Activated CD4-positive, alpha-beta T cell treated with anti-CD3 and anti-CD28 coated beads, Interleukin-2, amount 50 U/mL, for 1 hour (primary cell): ENCODE data around the gene SCLT1.

Experiments
- DNase-seq: peaks from one replicate; pipeline ENCODE4 v3.0.0-alpha.2; 2020

SCLT1 gene

DNA sequence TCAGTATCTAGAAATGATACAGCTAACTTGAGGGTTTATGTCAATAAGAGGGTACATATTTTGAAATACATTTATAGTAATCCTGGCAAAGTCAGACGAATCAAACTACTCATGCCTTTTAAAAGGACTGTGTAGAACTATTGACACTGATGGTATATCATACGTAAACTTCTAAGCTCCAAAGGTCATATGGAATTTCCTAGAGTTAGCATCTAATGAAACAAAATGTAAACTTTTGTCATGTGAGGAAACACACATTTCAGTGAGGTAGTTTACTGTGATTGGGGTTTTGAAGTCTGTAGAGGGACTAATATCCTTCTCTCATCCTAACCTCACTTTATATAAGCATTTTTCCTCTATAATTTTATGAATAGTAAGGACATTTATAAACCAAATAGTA is 138.4 kb downstream of the SCLT1 start:
- DNase-seq = no peak

DNA sequence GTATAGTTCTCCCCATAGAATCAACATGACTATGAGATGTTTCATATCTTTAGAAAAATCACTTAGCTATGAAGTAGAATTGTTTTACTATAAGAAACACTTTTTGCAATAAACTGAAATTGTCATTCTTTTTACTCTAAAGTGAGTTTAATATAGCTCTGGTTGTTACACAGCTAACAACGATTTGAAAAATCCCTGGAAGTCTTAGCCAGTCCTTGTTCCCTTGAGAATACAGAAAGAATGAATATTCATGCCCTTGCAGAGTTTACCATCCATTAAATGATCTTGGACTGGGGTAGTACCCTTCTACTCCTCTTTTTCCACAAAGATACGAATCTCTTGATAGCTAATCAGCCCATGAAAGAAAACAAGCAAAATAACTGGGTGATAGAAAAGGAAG is 142.0 kb downstream of the SCLT1 start:
- DNase-seq = no peak

DNA sequence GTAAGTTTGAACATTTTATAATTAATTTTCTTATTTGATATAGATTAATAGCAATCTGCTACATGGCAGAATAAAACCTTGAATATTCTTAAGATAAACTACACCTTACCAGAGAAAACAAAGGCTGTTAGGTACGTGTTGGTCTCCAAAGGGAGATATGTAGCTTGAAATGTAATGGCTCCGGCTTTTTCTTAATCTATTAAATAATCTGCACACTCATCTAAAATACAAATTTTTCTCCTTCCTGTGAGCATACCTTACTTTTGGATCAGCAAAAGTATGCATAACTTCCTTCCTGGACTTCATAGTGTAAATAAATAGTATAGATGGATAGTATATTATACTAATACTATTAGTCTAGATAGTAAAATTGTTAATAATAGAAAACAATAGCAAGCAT is 142.5 kb downstream of the SCLT1 start:
- DNase-seq = no peak

DNA sequence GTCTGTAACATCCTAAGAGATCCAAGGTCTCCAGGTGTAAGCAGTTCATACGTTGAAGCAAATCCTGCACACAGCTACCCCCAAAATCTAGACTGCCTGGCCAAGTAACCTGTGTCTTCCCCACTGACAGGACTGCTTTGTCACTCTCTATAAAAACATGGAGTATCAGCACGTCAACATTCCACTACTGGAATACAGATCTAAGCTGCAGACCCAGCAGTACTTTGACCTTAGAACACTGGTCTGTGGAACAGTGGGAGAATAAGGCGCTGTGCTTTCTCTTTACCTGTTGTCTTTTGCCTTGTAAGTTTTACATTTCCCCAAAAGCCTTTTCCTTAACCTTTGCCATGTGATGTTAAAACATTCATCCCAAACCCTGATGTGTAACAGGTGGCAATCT is 146.4 kb downstream of the SCLT1 start:
- DNase-seq = no peak

GRCh38 chr4:128942607-128943006 is 150.7 kb downstream of the SCLT1 start:
- no peak for DNase-seq

GRCh38 chr4:128940971-128941370 is 152.4 kb downstream of the SCLT1 start:
- no peak for DNase-seq

DNA sequence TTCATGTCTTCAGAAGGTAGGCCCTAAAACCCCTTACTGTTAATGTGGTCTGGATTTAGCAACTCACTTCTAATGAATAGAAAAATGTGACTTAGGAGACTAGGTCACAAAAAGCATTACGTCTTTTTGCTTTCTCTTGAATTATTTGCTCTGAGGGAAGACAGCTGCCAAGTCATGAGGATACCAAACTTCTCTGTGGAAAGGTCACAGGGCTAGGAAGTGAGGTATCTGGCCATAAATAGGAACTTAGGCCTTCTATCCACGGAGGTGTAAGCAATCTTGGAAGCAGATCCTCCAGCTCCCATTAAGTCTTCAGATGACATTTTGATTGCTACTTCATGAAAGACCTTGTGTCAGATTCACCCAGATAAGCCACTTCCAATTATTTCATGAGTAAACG is 163.3 kb downstream of the SCLT1 start:
- DNase-seq = no peak

GRCh38 chr4:128924951-128925350 is 168.4 kb downstream of the SCLT1 start:
- DNase-seq = no peak

DNA sequence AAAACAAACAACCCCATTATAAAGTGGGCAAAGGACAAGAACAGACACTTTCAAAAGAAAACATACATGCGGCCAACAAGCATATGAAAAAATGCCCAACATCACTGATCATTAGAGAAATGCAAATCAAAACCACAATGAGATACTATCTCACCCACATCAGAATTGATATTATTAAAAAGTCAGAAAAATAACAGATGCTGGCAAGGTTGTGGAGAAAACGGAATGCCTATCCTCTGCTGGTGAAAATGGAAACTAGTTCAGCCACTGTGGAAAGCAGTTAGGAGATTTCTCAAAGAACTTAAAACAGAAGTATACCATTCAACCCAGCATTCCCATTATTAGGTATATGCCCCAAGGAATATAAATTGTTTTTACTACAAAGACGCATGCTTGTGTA is 171.4 kb downstream of the SCLT1 start:
- DNase-seq = no peak

- no peak for DNase-seq
Observed at GRCh38 chr4:128917781-128918180, 175.6 kb downstream of the SCLT1 start.

DNA sequence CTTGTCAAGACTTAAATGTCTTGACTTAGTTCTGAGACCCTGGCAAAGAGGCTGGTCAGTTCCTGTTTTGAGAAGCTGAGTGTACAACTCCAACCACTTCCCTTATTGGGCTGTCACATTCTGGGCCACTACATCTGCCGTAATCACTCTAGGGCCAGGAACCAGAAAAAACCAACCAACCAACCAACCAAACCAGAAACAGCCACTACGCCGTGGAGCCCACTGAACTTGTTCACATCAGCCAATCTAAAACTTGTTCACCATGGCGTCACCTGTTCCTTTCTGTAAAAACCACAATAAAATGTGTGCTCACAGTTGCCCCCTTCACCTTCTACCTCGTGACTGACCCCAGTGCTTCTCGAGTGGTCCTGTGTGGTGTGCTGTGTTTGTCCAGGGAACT is 176.5 kb downstream of the SCLT1 start:
- no peak for DNase-seq

GRCh38 chr4:128915544-128915943 is 177.8 kb downstream of the SCLT1 start:
- no peak for DNase-seq

GRCh38 chr4:128913228-128913627 is 180.1 kb downstream of the SCLT1 start:
- no peak for DNase-seq

DNA sequence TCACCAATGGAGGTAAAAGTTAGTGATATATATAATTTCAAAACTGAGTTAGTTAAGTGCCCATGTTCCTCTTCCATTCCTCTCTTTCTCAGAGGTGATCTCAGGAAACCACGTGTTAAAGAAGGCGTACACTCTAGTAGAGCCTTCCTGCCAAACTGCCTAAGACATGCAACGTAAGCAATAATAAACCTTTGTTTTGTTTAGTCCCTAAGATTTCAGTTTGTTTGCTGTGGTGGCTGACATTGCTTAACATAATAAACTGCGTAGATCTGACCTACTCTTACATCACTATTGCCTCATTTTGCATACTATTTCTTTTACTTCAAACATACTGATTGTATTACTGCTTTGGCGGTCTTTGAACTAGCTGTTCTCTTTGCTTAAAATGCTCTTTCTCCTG is 184.6 kb downstream of the SCLT1 start:
- DNase-seq = no peak

GRCh38 chr4:128907981-128908380 is 185.4 kb downstream of the SCLT1 start:
- DNase-seq = no peak

DNA sequence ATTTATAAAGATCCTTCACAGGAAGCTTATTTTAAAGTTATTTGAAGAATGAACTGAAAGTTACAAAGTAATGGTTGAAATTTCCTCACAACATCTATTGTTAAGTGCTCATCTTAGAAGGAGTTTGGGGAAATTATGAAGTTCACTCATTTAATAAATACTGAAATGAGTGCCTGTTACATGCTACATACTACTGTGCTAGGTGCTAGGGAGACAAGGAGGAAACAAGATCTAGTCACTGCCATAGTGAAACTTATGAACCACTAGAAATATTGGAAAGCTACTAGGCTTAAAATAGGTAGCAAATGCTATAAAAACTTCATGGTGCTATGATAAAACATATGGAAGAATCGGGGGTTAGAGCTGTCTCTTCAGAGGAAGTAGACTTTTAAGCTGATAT is 186.8 kb downstream of the SCLT1 start:
- no peak for DNase-seq

GRCh38 chr4:128904821-128905220 is 188.5 kb downstream of the SCLT1 start:
- DNase-seq = no peak

- no peak for DNase-seq
Observed at GRCh38 chr4:128880662-128881061, 212.7 kb downstream of the SCLT1 start.

DNA sequence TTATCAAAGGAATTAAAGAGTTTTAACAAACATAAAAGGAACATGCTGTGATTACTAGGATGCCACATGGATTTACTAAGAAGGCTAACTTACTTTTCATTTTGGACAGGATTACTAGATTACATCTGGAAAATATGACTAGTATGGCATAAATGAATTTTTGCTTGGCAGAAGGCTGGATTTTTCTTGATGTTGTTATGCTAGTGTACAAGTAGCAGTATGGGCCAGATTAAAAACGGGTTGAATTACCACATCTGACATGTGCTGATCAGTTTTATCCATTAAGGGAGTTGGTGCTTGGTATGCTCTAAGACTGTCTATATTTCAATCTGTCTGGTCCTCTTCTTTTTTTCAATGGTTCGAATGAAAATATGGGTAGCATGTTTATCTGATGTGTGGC is 213.4 kb downstream of the SCLT1 start:
- no peak for DNase-seq

GRCh38 chr4:128879283-128879682 is 214.1 kb downstream of the SCLT1 start:
- DNase-seq = no peak

DNA sequence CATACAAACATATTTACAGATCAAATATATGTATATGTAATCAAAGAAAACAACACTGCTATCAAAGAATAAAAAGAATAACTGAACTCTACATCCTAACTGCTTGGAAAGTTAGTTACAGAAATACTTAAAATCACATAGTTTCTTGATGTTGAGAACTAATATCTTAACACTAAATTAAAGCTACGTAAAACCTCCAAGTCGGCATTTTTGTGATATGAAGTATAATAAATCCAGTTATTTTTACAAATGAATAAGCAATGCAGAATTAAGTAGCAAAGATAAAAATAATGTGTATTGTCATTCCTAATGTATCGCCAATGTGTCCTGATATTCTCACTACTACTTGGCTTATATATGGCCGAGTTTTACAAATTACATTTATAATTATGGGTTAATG is 215.4 kb downstream of the SCLT1 start:
- no peak for DNase-seq

DNA sequence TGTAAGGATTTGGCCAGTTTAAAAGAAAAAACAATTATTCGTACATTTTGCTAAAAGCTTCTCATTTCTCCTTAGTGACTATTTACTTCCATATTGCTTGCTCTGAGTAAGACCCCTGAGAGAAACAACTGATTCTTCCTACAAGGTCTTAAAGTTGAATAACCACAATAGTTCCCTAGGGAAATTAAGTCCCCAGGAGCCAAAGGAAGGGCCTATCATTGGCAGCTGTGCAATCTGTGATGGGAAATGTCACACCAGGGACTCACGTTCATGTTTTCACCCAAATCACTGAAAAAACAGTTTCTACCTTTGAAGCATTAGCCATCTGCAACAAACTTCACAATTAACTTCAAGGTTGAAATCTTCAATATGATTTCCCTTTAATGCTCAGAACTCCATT is 217.1 kb downstream of the SCLT1 start:
- no peak for DNase-seq

DNA sequence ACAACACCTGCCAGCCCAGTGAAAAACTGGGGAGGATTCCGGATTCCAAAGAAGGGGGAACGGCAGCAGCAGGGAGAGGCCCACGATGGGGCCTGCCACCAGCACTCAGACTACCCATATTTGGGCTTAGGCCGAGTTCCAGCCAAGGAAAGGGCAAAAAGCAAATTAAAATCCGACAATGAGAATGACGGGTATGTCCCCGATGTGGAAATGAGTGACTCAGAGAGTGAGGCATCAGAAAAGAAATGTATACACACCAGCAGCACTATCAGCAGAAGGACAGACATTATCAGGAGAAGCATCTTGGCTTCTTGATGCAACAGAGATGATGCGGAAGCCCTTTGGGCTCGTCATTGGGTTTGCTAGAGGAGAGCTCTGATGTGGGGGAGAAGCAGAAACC is 221.4 kb downstream of the SCLT1 start:
- no peak for DNase-seq

DNA sequence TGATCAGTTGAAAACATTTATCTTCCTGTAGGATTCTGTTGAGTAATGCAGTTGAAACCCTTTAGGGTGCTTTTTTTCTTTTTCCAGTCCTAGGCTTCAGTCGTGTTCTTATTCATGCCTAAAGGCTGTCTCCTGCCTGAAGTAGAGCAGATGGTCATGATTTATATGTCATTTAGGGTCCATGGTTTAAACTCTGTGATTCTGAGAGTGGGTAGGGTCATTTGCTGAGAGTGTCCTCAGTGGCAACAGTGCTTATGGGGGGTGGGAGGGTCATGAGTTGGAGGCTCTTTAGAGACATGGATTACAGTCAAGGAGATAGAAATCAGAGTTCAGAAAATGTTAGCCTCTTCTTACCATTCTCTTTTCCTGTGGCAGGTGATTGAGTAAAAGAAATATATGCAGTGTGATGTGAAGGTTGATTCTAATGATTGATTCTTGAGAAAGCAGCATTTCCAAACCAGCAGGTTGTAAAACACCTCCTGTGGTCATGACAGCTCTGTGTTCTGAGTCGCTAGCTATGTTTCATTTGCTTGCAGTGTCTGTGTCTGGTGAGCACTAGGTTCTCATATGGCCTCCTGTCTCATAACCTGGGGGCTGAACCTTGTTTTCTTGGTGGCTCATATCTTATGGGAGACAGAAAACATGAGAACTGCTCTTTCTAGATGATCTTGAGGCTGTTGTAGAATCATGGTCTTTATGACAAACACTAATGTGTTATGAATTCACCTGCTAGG is 223.4 kb downstream of the SCLT1 start:
- DNase-seq = no peak

GRCh38 chr4:128868758-128869157 is 224.6 kb downstream of the SCLT1 start:
- DNase-seq = no peak

GRCh38 chr4:128866691-128867090 is 226.6 kb downstream of the SCLT1 start:
- DNase-seq = no peak
